Measurements from ENCODE around the gene ZCCHC9.

DNA sequence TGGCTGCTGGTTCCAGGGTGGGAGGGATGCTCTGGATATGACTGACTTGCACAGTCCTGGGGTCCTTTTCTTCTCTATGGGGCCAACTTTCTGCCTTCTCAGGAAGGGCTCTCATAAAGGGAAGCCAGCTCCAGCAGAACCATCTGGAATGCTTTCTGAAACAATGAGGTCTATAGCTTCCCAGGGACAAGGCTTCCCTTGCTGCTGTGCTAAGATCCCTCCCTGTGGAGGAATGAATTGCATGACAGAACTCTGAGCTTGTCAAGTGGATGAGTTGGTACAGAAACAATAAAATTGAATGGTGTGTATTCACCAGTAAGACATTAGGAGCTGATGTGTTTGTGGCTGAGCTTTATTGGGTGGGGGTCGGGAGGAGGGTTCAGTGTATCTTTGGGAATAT lies 48.5 kb upstream of the ZCCHC9 start:
- TF ChIP-seq, protein P1, sequence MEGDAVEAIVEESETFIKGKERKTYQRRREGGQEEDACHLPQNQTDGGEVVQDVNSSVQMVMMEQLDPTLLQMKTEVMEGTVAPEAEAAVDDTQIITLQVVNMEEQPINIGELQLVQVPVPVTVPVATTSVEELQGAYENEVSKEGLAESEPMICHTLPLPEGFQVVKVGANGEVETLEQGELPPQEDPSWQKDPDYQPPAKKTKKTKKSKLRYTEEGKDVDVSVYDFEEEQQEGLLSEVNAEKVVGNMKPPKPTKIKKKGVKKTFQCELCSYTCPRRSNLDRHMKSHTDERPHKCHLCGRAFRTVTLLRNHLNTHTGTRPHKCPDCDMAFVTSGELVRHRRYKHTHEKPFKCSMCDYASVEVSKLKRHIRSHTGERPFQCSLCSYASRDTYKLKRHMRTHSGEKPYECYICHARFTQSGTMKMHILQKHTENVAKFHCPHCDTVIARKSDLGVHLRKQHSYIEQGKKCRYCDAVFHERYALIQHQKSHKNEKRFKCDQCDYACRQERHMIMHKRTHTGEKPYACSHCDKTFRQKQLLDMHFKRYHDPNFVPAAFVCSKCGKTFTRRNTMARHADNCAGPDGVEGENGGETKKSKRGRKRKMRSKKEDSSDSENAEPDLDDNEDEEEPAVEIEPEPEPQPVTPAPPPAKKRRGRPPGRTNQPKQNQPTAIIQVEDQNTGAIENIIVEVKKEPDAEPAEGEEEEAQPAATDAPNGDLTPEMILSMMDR (optimal IDR thresholded peaks at IDR 0.05 in 1 of 3, IDR thresholded peaks at IDR 0.05 in 1 of 3, conservative IDR thresholded peaks at IDR 0.05 in 1 of 3; ENCODE audit: extremely low read depth in 1 of 3, insufficient read depth in 2 of 3, low read length in 3 of 3) = no peak
- no peak for TF ChIP-seq EZH2 (IDR thresholded peaks at IDR 0.05; ENCODE audit: low read length)
